ENCODE measurements around the gene RHOT2.
A peak's percentile ranks its signal among the peaks of the same experiment; 100 is the strongest.

RHOT2 gene

DNA sequence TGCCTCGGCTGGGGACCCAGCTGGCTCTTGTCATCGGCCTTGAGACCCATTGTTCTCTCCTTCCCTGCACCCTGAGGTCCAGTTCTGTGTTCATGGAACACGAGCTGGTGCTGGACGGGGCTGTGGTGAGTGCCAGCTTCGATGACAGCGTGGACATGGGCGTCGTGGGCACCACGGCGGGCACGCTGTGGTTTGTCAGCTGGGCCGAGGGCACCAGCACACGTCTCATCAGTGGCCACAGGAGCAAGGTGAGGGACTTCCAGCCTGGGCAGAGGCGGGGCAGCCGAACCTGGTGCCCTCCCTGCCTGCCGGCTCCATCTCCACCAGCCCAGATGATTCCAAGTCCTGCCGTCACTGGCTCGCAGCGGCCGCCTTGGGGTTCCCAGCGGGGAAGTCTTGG lies 5.3 kb upstream of the RHOT2 start:
- H3K4me3 ChIP-seq (ENCODE audit: low read depth, low read length) = no peak overlapping the region
- H3K4me1 ChIP-seq (ENCODE audit: control insufficient read depth, insufficient read depth, low read length) = 0 out of 2 replicates have a peak, but pooled peaks cover 2% of the 10 kb centered on the region
- no peak overlapping the region for H3K9ac ChIP-seq (ENCODE audit: low read depth, low read length)
- no peaks in the 10 kb centered on the region for H3K9me3 ChIP-seq (ENCODE audit: control insufficient read depth, insufficient read depth, low read length)
- no peaks in the 10 kb centered on the region for H3K27me3 ChIP-seq (ENCODE audit: control insufficient read depth, insufficient read depth, low read length)
- H3K36me3 ChIP-seq (ENCODE audit: control insufficient read depth, insufficient read depth, low read length) = peaks cover 26% of the 10 kb centered on the region; the same call in 1 of the 2 replicates
- no peak overlapping the region for H3K27ac ChIP-seq (ENCODE audit: low read depth, low read length)

DNA sequence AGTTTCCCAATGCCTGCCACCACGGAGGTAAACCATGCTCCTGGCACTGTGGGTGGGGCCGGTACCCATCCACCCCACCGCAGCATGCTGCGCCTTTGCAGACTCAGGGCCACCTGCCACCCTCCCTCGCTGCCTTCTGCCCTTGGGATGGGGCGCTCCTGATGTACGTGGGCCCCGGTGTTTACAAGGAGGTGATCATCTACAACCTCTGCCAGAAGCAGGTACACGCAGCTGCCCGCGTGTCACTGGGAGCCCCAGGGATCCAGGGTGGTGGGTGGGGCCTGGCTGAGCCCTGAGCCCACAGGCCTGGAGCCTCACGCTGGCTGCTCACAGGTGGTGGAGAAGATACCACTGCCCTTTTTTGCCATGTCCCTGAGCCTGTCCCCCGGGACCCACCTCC lies 1.4 kb upstream of the RHOT2 start:
- Histone ChIP-seq H3K36me3 (ENCODE audit: control insufficient read depth, insufficient read depth, low read length) (peaks cover 36% of the 10 kb centered on the region), H3K27me3 (ENCODE audit: control insufficient read depth, insufficient read depth, low read length) (no peaks in the 10 kb centered on the region), H3K27ac (ENCODE audit: low read depth, low read length) (no peak overlapping the region), H3K4me3 (ENCODE audit: low read depth, low read length) (no peak overlapping the region), H3K4me1 (ENCODE audit: control insufficient read depth, insufficient read depth, low read length) (0 out of 2 replicates have a peak, but pooled peaks cover 3% of the 10 kb centered on the region), H3K9ac (ENCODE audit: low read depth, low read length) (no peak overlapping the region), H3K9me3 (ENCODE audit: control insufficient read depth, insufficient read depth, low read length) (no peaks in the 10 kb centered on the region)

DNA sequence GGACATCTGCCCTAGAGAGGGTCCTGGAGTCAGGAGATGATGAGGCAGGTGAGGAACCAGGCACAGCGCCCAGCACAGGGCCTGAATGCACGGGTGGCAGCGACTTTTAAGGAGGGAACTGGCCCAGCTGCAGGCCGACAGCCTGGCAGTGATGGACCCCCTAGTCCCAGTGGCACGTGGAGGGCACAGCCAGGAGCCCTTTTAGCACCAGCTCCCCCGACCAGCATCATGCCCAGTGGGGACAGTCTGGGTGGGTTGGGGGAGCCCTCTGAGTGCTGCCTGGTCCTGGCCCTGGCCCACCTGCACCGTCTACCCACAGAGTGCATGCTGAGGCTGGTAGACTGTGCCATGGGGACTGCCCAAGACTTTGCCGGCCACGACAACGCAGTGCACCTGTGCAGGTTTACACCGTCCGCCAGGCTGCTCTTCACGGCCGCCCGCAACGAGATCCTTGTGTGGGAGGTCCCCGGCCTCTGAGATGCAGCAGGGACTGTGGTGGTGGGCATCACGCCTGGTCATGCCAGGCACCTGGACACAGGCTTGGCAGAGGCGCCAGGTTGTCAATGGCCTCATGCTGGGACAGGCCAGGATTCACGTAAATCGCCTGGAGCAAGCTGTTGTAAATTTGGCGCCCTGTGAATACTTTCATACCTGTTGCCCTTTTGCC lies 686 bp upstream of the RHOT2 start:
- no peaks in the 10 kb centered on the region for H3K9me3 ChIP-seq (ENCODE audit: control insufficient read depth, insufficient read depth, low read length)
- H3K9ac ChIP-seq (ENCODE audit: low read depth, low read length) = 0 out of 2 replicates have a peak overlapping the region, but pooled peaks have one; percentile 1
- H3K4me1 ChIP-seq (ENCODE audit: control insufficient read depth, insufficient read depth, low read length) = 0 out of 2 replicates have a peak, but pooled peaks cover 3% of the 10 kb centered on the region
- peak overlapping the region; percentile 32 for H3K27ac ChIP-seq (ENCODE audit: low read depth, low read length)
- H3K4me3 ChIP-seq (ENCODE audit: low read depth, low read length) = no peak overlapping the region; the same call in 1 of the 2 replicates
- no peaks in the 10 kb centered on the region for H3K27me3 ChIP-seq (ENCODE audit: control insufficient read depth, insufficient read depth, low read length)
- peaks cover 42% of the 10 kb centered on the region for H3K36me3 ChIP-seq (ENCODE audit: control insufficient read depth, insufficient read depth, low read length)

DNA sequence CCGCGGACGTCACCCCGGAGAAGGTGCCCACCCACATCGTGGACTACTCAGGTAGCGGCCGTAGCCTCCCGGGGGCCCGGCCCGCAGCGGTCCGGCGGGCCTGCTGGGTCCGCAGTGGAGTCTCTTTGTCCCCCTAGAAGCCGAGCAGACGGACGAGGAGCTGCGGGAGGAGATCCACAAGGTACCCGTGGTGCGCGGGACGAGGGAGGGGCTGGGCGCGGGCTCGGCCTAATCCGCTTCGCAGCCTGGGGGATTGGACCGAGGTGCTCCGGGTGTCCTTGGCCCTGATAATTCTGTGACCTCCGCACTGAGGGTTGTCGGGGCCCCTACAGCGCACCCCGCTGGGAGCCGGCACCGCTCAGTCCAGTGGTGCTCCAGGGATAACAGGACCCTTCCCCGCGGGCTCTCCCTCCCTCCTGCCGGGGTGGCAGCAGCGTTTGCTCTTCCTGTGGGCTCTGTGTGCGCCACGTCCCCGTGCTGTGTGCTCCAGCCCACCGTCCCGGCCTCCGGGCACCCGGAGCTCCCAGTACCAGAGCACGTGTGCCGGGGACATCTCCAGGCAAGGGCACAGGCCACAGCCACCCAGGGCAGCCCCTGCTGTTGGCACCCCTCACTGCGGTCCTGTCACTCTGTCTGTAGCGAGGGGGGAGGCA lies 713 bp downstream of the RHOT2 start:
- Histone ChIP-seq H3K4me1 (ENCODE audit: control insufficient read depth, insufficient read depth, low read length) (0 out of 2 replicates have a peak, but pooled peaks cover 3% of the 10 kb centered on the region), H3K27ac (ENCODE audit: low read depth, low read length) (peak overlapping the region; percentile 42), H3K27me3 (ENCODE audit: control insufficient read depth, insufficient read depth, low read length) (no peaks in the 10 kb centered on the region), H3K9me3 (ENCODE audit: control insufficient read depth, insufficient read depth, low read length) (no peaks in the 10 kb centered on the region), H3K9ac (ENCODE audit: low read depth, low read length) (peak overlapping the region; percentile 51; the same call in 1 of the 2 replicates), H3K36me3 (ENCODE audit: control insufficient read depth, insufficient read depth, low read length) (peaks cover 50% of the 10 kb centered on the region), H3K4me3 (ENCODE audit: low read depth, low read length) (peak overlapping the region; percentile 87)

DNA sequence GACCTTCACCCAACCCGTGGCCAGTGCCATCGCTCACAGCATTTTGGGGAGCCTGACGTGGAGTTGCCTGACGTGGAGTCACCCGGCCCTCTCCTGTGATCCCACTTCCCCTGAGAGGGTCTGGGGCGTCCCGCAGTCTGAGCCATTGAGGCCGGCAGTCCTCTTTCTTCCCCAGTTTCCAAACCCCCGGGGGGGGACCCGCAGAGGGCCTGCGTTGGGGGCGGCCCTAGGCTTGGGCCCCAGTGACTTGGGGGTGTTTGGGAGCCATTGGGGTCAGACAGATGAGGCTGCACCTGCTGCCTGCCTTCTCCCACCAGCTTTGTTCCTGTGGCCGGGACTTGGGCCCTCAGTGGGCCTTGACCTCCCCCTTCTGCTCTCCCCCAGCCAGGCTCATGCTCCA lies 1.7 kb downstream of the RHOT2 start:
- H3K36me3 ChIP-seq (ENCODE audit: control insufficient read depth, insufficient read depth, low read length) = peaks cover 57% of the 10 kb centered on the region
- no peak overlapping the region for H3K27ac ChIP-seq (ENCODE audit: low read depth, low read length)
- H3K27me3 ChIP-seq (ENCODE audit: control insufficient read depth, insufficient read depth, low read length) = no peaks in the 10 kb centered on the region
- no peak overlapping the region for H3K4me3 ChIP-seq (ENCODE audit: low read depth, low read length)
- 0 out of 2 replicates have a peak, but pooled peaks cover 6% of the 10 kb centered on the region for H3K4me1 ChIP-seq (ENCODE audit: control insufficient read depth, insufficient read depth, low read length)
- no peaks in the 10 kb centered on the region for H3K9me3 ChIP-seq (ENCODE audit: control insufficient read depth, insufficient read depth, low read length)
- no peak overlapping the region for H3K9ac ChIP-seq (ENCODE audit: low read depth, low read length)

DNA sequence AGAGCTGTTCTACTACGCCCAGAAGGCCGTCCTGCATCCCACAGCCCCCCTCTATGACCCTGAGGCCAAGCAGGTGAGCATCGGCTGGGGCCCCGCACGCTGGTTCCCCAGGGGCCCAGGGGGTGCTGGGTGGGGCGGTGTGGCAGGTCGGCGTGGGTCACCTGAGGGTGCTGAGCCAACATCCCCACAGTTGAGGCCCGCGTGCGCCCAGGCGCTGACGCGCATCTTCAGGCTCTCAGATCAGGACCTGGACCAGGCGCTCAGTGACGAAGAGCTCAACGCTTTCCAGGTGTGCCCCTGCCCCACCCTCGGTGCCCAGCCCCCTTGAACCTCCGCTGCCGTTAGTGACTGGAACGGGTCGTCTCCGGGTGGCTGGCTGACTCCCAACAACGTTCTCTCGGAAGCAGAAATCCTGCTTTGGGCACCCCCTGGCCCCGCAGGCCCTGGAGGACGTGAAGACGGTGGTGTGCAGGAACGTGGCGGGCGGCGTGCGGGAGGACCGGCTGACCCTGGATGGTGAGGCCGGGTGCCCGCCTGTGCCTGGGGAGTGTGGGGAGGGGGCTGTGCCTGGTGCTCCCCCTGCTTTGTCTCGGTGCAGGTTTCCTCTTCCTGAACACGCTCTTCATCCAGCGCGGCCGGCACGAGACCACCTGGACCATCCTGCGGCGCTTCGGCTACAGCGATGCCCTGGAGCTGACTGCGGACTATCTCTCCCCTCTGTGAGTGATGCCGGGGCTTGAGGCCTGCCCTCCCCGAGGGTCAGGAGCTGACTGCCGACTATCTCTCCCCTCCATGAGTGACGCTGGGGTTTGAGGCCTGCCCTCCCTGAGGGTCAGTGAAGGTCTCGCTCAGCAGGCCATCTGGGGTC lies 2.8 kb downstream of the RHOT2 start:
- no peaks in the 10 kb centered on the region for H3K9me3 ChIP-seq (ENCODE audit: control insufficient read depth, insufficient read depth, low read length)
- peaks cover 57% of the 10 kb centered on the region for H3K36me3 ChIP-seq (ENCODE audit: control insufficient read depth, insufficient read depth, low read length)
- no peak overlapping the region for H3K9ac ChIP-seq (ENCODE audit: low read depth, low read length)
- 0 out of 2 replicates have a peak, but pooled peaks cover 10% of the 10 kb centered on the region for H3K4me1 ChIP-seq (ENCODE audit: control insufficient read depth, insufficient read depth, low read length)
- no peak overlapping the region for H3K27ac ChIP-seq (ENCODE audit: low read depth, low read length)
- H3K4me3 ChIP-seq (ENCODE audit: low read depth, low read length) = no peak overlapping the region
- no peaks in the 10 kb centered on the region for H3K27me3 ChIP-seq (ENCODE audit: control insufficient read depth, insufficient read depth, low read length)

DNA sequence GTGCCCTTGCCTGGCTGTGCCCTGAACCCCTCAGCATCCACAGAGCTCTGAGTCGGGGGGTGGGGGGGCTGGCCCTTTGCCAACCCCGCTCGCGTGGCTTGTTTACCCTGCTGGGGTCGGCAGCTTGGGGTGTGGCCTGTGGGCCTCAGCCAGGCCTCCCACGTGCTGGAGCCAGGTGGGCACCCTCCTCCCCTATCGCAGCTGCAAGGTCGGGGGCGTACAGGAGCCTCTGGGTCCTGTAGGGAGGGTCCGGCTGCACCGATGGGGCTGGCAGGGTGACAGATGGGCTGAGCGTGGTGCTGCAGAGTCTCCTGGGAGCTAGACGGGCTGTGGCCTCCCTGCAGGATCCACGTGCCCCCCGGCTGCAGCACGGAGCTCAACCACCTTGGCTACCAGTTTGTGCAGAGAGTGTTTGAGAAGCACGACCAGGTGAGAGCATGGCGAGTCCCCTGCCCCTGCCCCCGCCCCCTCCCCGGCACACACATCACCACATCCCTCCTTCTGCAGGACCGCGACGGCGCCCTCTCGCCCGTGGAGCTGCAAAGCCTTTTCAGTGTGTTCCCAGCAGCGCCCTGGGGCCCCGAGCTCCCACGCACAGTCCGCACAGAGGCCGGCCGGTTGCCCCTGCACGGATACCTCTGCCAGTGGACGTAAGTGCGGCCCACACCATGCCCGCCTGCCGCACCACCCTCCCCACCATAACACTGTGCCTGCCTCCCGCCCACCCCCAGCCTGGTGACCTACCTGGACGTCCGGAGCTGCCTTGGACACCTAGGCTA lies 3.6 kb downstream of the RHOT2 start:
- H3K9ac ChIP-seq (ENCODE audit: low read depth, low read length) = no peak overlapping the region
- peaks cover 54% of the 10 kb centered on the region for H3K36me3 ChIP-seq (ENCODE audit: control insufficient read depth, insufficient read depth, low read length)
- H3K27ac ChIP-seq (ENCODE audit: low read depth, low read length) = no peak overlapping the region
- H3K4me1 ChIP-seq (ENCODE audit: control insufficient read depth, insufficient read depth, low read length) = peaks cover 11% of the 10 kb centered on the region; the same call in 1 of the 2 replicates
- H3K27me3 ChIP-seq (ENCODE audit: control insufficient read depth, insufficient read depth, low read length) = no peaks in the 10 kb centered on the region
- H3K9me3 ChIP-seq (ENCODE audit: control insufficient read depth, insufficient read depth, low read length) = no peaks in the 10 kb centered on the region
- no peak overlapping the region for H3K4me3 ChIP-seq (ENCODE audit: low read depth, low read length)

DNA sequence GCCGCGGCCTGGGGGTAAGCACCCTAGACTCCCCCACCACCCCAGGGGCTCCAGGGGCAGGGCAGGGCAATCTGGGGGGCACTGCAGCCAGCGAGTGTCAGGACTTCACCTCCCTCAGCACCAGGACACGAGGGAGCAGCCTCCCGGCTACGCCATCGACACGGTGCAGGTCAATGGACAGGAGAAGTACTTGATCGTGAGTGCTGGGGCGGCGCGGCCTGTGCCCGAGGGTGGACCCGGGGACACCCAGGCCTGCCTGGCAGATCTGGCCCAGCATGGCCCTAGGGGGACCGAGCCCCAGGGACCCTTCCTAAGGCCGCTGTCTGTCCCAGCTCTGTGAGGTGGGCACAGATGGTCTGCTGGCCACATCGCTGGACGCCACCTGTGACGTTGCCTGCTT lies 4.4 kb downstream of the RHOT2 start:
- Histone ChIP-seq H3K27ac (ENCODE audit: low read depth, low read length) (no peak overlapping the region), H3K4me1 (ENCODE audit: control insufficient read depth, insufficient read depth, low read length) (peaks cover 20% of the 10 kb centered on the region; the same call in 1 of the 2 replicates), H3K27me3 (ENCODE audit: control insufficient read depth, insufficient read depth, low read length) (no peaks in the 10 kb centered on the region), H3K36me3 (ENCODE audit: control insufficient read depth, insufficient read depth, low read length) (peaks cover 53% of the 10 kb centered on the region), H3K9me3 (ENCODE audit: control insufficient read depth, insufficient read depth, low read length) (no peaks in the 10 kb centered on the region), H3K4me3 (ENCODE audit: low read depth, low read length) (no peak overlapping the region), H3K9ac (ENCODE audit: low read depth, low read length) (no peak overlapping the region)

DNA sequence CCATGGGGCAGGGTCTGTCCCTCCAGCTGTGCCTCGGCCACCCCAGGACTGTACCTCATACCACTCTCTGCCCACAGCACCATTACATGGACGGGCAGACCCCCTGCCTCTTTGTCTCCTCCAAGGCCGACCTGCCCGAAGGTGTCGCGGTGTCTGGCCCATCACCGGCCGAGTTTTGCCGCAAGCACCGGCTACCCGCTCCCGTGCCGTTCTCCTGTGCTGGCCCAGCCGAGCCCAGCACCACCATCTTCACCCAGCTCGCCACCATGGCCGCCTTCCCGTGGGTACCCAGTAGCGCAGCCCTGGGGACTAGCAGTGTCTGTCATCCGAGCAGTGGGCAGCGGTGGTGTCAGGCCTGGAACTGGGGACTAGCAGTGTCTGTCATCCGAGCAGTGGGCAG lies 4.9 kb downstream of the RHOT2 start:
- no peak overlapping the region for H3K4me3 ChIP-seq (ENCODE audit: low read depth, low read length)
- no peaks in the 10 kb centered on the region for H3K9me3 ChIP-seq (ENCODE audit: control insufficient read depth, insufficient read depth, low read length)
- peaks cover 20% of the 10 kb centered on the region; the same call in 1 of the 2 replicates for H3K4me1 ChIP-seq (ENCODE audit: control insufficient read depth, insufficient read depth, low read length)
- H3K36me3 ChIP-seq (ENCODE audit: control insufficient read depth, insufficient read depth, low read length) = peaks cover 53% of the 10 kb centered on the region
- no peak overlapping the region for H3K9ac ChIP-seq (ENCODE audit: low read depth, low read length)
- H3K27ac ChIP-seq (ENCODE audit: low read depth, low read length) = no peak overlapping the region
- H3K27me3 ChIP-seq (ENCODE audit: control insufficient read depth, insufficient read depth, low read length) = no peaks in the 10 kb centered on the region

DNA sequence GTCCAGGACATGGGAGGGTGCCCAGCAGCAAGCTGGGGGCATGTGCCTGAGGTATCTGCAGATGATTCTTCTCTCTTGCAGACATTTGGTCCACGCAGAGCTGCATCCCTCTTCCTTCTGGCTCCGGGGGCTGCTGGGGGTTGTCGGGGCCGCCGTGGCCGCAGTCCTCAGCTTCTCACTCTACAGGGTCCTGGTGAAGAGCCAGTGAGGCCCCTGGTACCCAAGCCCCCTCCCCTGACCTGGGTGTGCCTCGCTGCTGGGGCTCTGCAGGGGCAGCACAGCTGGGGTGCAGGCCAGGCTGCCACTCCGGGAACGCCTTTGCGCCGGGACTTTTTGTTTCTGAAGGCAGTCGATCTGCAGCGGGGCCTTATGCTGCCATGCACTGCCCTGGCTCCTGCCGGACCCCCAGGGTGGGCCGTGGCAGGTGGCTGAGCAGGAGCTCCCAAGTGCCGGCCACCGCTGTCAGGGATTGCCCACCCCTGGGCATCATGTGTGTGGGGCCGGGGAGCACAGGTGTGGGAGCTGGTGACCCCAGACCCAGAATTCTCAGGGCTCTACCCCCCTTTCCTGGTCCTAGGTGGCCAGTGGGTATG lies 5.6 kb downstream of the RHOT2 start:
- H3K27me3 ChIP-seq (ENCODE audit: control insufficient read depth, insufficient read depth, low read length) = no peaks in the 10 kb centered on the region
- peaks cover 53% of the 10 kb centered on the region for H3K36me3 ChIP-seq (ENCODE audit: control insufficient read depth, insufficient read depth, low read length)
- H3K4me3 ChIP-seq (ENCODE audit: low read depth, low read length) = no peak overlapping the region
- no peak overlapping the region for H3K27ac ChIP-seq (ENCODE audit: low read depth, low read length)
- no peaks in the 10 kb centered on the region for H3K9me3 ChIP-seq (ENCODE audit: control insufficient read depth, insufficient read depth, low read length)
- H3K9ac ChIP-seq (ENCODE audit: low read depth, low read length) = no peak overlapping the region
- H3K4me1 ChIP-seq (ENCODE audit: control insufficient read depth, insufficient read depth, low read length) = peaks cover 20% of the 10 kb centered on the region; the same call in 1 of the 2 replicates

Data from HUES48 (cell line).